Mesothelial cell of epicardium (in vitro differentiated cells): ENCODE data around the gene CDH5. TPM values are rescaled to one million over a fixed set of nuclear protein-coding genes. Genes with fewer than 3 reads are reported as not detected.
A peak's percentile ranks its signal among the peaks of the same experiment; 100 is the strongest.

Experiments
- DNase-seq, 2 experiments: peaks; one replicate each; pipeline ENCODE4 v3.0.0; 2021; ENCODE audit warnings: low spot score in 2 of 2; ENCODE audit not compliant: unreplicated experiment in 2 of 2
- H3K27ac Mint-ChIP-seq: 2 replicates; pipeline ENCODE4 v1.8.0; 2021; ENCODE audit warnings: mixed read lengths
- H3K27me3 Mint-ChIP-seq: 2 replicates; pipeline ENCODE4 v1.8.0; 2021; ENCODE audit warnings: low read depth, mixed read lengths
- H3K36me3 Mint-ChIP-seq: 2 replicates; pipeline ENCODE4 v1.8.0; 2021; ENCODE audit warnings: mixed read lengths
- H3K4me1 Mint-ChIP-seq: 2 replicates; pipeline ENCODE4 v1.8.0; 2021; ENCODE audit warnings: mixed read lengths
- H3K4me3 Mint-ChIP-seq: 2 replicates; pipeline ENCODE4 v1.8.0; 2021; ENCODE audit warnings: mild to moderate bottlenecking, moderate library complexity, mixed read lengths
- H3K9me3 Mint-ChIP-seq: 2 replicates; pipeline ENCODE4 v1.8.0; 2021; ENCODE audit warnings: mixed read lengths
- total RNA-seq: library from RNA; stranded (reverse); gene quantifications from 3 replicates; pipeline ENCODE4 v1.2.1, GENCODE V29; 2021
- TF ChIP-seq, protein P1 (sequence below): fragments of 200-600 bp; sonication (generic); IDR thresholded peaks from one replicate; pipeline ENCODE4 v1.5.0; 2021; ENCODE audit warnings: antibody characterized with exemption; ENCODE audit not compliant: unreplicated experiment

CDH5 gene
- total RNA-seq, 1 donor from 2014 or later, result 0.16 TPM

DNA sequence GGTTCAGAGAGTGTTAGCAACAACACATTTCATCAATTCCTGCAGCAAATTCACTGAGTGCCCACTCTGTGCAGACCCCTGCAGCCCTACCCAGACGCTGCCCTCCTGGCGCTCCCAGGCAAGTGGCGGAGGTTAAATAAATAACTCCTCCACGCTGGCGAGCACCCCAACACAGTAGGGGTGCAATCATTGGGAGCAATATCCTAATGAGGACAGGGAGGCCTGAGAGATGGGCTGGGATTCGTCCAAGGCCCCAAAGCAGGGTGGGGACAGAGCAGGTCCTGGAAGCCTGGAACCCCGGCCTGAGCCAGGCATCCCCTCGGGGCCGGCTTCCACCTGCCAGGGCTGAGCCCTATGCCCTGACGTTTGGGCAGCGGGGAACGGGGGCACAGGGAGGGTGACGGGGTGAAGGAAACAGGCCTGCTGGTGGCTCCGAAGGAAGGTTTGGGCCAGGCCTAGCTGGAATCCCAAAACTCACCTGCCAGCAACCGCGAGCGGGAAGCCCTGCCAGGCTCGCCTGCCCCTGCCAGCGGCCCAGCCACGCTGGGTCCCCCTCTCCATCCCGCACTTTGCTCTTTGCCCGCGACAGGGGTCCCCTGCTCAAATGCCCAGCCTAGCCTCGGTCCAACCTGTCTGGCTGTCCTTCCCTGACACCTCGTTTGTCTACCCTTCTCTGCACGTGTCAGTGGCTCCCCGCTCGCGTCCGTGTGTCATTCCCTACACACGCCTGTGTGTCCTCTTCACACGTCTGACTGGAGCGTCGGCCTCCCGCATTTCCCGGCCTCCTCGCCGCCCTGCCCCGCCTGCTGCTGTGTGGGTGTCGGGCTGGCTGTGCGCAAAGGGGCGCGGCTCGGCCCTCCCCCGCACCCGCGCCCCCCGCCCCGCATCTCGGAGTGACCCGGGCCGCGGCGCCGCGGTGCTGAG is 59.9 kb downstream of the CDH5 start:
- no peaks in the 10 kb centered on the region for H3K9me3 Mint-ChIP-seq
- peak overlapping the region; percentile 59 for H3K4me3 Mint-ChIP-seq
- H3K4me1 Mint-ChIP-seq, result peaks cover 5% of the 10 kb centered on the region
- no peak overlapping the region for H3K27ac Mint-ChIP-seq
- H3K27me3 Mint-ChIP-seq, result peaks cover 84% of the 10 kb centered on the region
- TF ChIP-seq, protein P1, sequence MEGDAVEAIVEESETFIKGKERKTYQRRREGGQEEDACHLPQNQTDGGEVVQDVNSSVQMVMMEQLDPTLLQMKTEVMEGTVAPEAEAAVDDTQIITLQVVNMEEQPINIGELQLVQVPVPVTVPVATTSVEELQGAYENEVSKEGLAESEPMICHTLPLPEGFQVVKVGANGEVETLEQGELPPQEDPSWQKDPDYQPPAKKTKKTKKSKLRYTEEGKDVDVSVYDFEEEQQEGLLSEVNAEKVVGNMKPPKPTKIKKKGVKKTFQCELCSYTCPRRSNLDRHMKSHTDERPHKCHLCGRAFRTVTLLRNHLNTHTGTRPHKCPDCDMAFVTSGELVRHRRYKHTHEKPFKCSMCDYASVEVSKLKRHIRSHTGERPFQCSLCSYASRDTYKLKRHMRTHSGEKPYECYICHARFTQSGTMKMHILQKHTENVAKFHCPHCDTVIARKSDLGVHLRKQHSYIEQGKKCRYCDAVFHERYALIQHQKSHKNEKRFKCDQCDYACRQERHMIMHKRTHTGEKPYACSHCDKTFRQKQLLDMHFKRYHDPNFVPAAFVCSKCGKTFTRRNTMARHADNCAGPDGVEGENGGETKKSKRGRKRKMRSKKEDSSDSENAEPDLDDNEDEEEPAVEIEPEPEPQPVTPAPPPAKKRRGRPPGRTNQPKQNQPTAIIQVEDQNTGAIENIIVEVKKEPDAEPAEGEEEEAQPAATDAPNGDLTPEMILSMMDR, result no peak
- DNase-seq, result no peak
- H3K36me3 Mint-ChIP-seq, result no peaks in the 10 kb centered on the region

DNA sequence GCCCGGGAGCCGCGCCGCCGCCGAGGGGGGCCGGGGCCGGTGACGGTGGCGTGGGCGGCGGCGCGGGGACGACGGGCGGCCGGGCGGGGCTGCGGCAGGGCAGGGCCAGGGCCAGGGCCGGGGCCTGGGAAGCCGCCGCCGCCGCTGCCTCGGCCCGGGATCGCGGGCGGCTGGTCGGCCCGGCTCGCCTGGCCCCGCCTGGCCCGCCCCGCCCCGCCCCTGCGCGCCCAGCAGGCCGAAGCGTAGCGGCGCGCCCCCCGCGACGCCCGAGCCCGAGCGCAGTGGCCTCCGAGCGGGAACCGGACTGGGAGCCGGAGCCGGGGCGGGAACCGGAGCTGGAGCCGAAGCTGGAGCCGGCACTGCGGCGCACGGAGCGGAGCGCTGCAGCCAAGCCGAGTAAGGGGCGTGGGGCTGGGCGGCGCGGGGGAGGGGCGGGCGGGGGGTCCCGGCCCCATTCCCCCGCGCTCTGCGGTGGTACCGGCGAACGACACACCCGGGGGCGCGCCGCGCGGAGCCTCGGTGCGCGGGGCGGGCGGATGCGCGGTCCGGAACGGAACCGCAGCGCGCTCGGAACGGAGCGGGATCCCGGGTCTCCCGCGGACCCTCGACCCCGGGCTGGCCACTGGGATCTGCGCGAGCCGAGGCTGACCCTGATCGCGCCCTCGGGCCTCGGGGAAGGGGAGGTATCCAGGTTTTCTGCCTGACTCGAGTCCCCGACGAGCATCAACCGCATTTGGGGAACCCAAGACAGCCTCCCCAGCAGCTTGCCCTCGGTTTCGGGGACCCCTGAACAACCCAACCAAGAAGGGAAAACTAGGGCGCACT is 60.8 kb downstream of the CDH5 start, which contains the start of gene BEAN1:
BEAN1 (plus strand) TSS at position 260 of the 825 bp plus-strand sequence. CDS start 10,382 bp downstream, outside the sequence.
- Mint-ChIP-seq H3K27me3 (peaks cover 90% of the 10 kb centered on the region), H3K27ac (no peak within 1 kb of the TSS)
- DNase-seq, result peak in 1 of 2 experiments; percentile 54

DNA sequence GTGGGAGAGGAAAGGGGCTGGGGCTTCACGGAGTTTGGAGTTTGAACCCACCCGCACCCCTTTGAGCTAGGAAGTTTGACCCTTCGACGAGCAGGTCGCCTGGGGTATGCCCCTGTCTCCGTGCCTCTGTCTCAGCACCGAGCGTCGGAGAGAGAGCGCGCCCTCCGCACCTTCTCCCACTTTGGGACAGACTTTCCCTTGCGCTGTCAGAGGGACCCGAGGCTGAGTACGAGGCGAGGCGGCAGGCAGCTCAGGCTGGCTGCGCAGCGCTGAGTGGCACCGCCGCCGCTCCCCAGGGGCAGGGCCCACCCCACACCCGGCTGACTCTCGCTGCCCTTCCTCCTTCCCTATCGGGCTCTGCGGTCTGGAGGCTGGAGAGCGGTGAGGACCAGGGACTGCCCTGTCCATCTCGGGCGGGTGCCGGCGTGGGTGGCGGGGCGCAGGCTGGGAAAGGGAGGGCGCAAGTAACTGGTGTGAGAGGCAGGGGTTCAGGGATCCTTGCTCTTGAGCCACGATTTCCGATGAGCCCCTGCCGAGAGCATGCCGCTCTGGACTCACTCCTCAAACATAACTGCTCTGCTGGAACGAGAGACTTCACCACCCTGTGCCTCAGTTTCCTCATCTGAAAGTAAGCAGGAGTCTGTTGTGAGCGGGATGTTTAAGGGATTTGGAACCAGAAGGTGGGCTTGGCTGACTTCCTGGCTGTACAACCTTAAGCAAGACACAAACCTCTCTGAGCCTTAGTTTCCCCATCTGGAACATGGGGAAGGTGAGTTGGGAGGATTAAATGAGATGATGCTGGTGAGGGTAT is 61.6 kb downstream of the CDH5 start:
- Mint-ChIP-seq H3K4me1 (peaks cover 5% of the 10 kb centered on the region), H3K36me3 (no peaks in the 10 kb centered on the region), H3K27me3 (peaks cover 88% of the 10 kb centered on the region), H3K27ac (no peak overlapping the region), H3K4me3 (peak overlapping the region; percentile 53), H3K9me3 (no peaks in the 10 kb centered on the region)
- TF ChIP-seq, protein P1, result no peak
- peak in 1 of 2 experiments; percentile 45 for DNase-seq

More for the DNA sequence above, 60.8 kb downstream of the CDH5 start, which contains the start of gene BEAN1:
- Mint-ChIP-seq H3K36me3 (no peaks in the 10 kb centered on the region), H3K4me1 (peaks cover 5% of the 10 kb centered on the region), H3K4me3 (peak within 1 kb of the TSS; percentile 59), H3K9me3 (no peaks in the 10 kb centered on the region)
- TF ChIP-seq, protein P1, result no peak

DNA sequence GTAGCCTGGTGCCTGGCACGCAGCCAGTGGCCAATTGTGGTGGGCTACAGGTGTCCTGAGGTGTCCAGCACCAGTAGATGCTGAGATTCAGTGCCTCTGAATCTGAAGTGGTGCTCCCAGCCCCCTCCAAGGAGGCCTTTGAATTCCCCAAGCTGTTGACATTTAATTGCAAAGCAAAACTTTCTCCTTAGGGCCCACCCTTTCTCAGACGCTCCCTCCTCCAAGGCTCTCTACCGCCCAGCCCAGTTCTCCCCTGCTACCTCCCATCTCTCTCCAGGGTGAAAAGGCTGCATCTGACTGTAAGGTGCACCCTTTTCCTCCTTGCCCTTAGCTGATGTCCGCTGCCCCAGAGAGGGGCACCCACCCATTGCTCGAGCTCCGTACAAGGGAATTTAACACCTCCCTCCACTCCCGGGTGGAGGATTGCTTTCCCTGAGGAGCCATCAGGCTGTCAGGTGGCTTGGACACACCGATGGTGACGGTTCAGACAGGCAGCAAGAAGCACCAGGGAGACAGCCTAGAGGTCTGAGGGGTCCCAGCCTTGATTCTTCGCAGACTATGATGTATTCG is 62.3 kb downstream of the CDH5 start:
- Mint-ChIP-seq H3K9me3 (no peaks in the 10 kb centered on the region), H3K27ac (no peak overlapping the region), H3K36me3 (no peaks in the 10 kb centered on the region), H3K27me3 (peaks cover 85% of the 10 kb centered on the region), H3K4me1 (peaks cover 5% of the 10 kb centered on the region), H3K4me3 (peak overlapping the region; percentile 51)
- TF ChIP-seq, protein P1, result no peak
- no peak for DNase-seq
